ENCODE measurements around the gene TFF2.

TFF2 gene

GRCh38 chr21:42369821-42370220 lies 19.0 kb upstream of the TFF2 start:
- no peak for TF ChIP-seq CTCF (IDR thresholded peaks at IDR 0.05; ENCODE audit: low read depth, low read length, missing control alignments)
- no peak for DNase-seq (ENCODE audit: low read depth)
- in situ Hi-C loops (cut with HindIII; ENCODE audit: low sequenced_read_pairs) = no loop called here
- no peak overlapping the region for H3K4me3 ChIP-seq (ENCODE audit: low read depth, low read length)

DNA sequence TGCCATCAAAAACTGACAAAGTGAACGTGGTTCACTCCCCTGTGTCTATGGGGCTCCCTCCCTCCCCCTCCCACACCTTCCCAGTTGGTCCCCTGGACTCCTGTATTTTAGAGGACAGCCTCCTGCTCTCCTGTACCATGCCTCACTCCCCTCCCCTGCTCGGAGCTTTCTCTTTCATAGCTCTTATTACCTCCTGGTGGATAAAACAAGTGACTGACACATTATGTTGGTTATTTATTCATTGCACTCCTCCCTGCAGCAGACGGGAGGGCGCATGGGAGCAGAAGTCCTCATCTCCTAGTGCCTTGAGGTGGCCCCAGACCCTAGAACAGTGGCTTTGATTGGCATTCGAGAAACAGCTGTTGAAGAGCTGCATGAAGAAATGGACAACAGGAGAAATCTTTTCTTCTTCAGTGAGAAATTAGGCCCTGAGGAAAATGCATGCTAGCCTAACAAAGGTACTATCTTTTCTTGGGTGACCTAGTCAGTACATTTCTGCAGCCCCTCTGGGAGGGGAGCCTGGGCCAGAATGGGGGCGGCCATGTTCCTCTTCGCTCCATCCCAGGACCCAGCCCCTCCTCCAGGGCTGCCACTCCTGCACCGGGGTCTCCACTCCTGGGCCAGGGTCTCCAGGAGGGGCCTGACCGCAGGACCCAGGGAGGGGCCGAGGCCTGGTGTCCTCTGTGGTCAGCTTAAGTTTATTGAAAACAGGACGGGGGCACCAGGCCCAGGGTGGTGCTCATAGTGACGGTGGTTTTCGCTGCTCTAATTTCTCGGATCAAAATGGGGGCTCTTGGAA lies 16.8 kb upstream of the TFF2 start:
- in situ Hi-C loops (cut with HindIII; ENCODE audit: low sequenced_read_pairs) = no loop called here
- no peak overlapping the region for H3K4me3 ChIP-seq (ENCODE audit: low read depth, low read length)
- no peak for DNase-seq (ENCODE audit: low read depth)
- TF ChIP-seq CTCF (IDR thresholded peaks at IDR 0.05; ENCODE audit: low read depth, low read length, missing control alignments) = no peak

DNA sequence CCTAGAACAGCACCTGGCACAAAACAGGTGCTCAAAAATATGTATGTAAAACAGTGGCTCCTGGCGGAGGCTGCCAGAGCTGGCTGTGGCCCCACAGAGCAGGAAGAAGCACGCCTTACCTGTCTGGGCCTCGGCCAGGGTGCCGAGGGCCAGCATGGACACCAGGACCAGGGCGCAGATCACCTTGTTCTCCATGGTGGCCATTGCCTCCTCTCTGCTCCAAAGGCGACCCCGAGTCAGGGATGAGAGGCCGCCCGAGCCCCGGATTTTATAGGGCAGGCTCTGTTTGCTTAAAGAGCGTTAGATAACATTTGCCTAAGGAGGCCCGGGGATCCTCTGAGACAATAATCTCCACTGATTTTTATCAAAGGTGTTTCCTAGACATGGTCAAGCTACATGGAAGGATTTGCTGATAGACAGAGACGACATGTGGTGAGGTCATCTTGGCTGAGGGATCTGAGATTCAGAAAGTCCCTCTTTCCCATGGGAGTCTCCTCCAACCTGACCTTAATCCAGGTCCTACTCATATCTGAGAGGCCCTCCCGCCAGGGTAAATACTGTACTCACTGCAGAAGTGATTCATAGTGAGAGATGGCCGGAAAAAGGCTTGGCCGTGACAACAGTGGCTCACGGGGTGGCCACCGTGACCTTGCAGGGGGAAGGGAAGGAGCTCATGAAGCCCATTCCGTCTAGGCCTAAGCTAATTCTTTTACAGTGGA lies 15.7 kb upstream of the TFF2 start, which contains the start of gene TFF1:
Gene TFF1 (minus strand): TSS at position 244 of the 719 bp plus-strand sequence. CDS start 40 bp downstream, at position 204.
- in situ Hi-C loops (cut with HindIII; ENCODE audit: low sequenced_read_pairs) = no loop called here
- no peak for TF ChIP-seq CTCF (IDR thresholded peaks at IDR 0.05; ENCODE audit: low read depth, low read length, missing control alignments)
- H3K4me3 ChIP-seq (ENCODE audit: low read depth, low read length) = no peak within 1 kb of the TSS
- DNase-seq (ENCODE audit: low read depth) = no peak

DNA sequence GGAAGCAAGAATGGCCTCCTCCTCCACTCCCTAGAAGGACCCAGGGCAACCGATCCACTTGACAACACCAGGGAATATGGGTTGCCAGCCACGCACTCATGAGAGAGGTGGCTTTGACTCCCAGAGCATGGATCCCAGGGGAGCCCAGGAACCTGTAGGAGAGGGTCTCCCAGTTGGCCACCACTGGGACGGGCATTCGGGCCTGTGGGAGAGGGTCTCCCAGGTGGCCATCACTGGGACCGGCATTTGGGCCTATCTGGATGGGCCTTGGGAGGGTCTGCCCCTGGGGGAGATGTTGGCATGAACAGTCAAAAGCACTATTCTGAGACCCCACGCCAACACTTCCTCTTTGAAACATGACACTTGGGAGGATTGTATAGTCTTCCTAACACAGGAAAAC lies 15.0 kb upstream of the TFF2 start:
- TF ChIP-seq CTCF (IDR thresholded peaks at IDR 0.05; ENCODE audit: low read depth, low read length, missing control alignments) = no peak
- DNase-seq (ENCODE audit: low read depth) = no peak
- H3K4me3 ChIP-seq (ENCODE audit: low read depth, low read length) = no peak overlapping the region
- in situ Hi-C loops (cut with HindIII; ENCODE audit: low sequenced_read_pairs) = no loop called here

- in situ Hi-C loops (cut with HindIII; ENCODE audit: low sequenced_read_pairs) = no loop called here
- DNase-seq (ENCODE audit: low read depth) = no peak
- no peak for TF ChIP-seq CTCF (IDR thresholded peaks at IDR 0.05; ENCODE audit: low read depth, low read length, missing control alignments)
- H3K4me3 ChIP-seq (ENCODE audit: low read depth, low read length) = no peak overlapping the region
Observed at GRCh38 chr21:42364304-42364865, 13.6 kb upstream of the TFF2 start.

GRCh38 chr21:42363312-42363711 lies 12.5 kb upstream of the TFF2 start:
- TF ChIP-seq CTCF (IDR thresholded peaks at IDR 0.05; ENCODE audit: low read depth, low read length, missing control alignments) = no peak
- in situ Hi-C loops (cut with HindIII; ENCODE audit: low sequenced_read_pairs) = no loop called here
- no peak overlapping the region for H3K4me3 ChIP-seq (ENCODE audit: low read depth, low read length)
- no peak for DNase-seq (ENCODE audit: low read depth)
